K562 (cell line): ENCODE measurements around the gene PRMT5. TPM values are rescaled to one million over a fixed set of nuclear protein-coding genes. Genes with fewer than 3 reads are reported as not detected.
A peak's percentile ranks its signal among the peaks of the same experiment; 100 is the strongest.

Experiments
- BACH1 ChIP-seq: fragments of 200-800 bp; sonication (Bioruptor generic); IDR thresholded peaks from 2 replicates; pipeline ENCODE4 v1.6.1; 2016; ENCODE audit warnings: missing genetic modification characterization, missing compliant biosample characterization
- CREB1 ChIP-seq, 2 experiments: sonication (generic) in 1 of 2; formaldehyde crosslinking in 1 of 2; IDR thresholded peaks; 2 replicates each; pipeline versions ENCODE4 v1.6.1 to v1.8.0; 2012 to 2022; ENCODE audit warnings: inconsistent platforms in 1 of 2, mild to moderate bottlenecking in 1 of 2, missing genetic modification reagents in 1 of 2, moderate library complexity in 1 of 2
- HMGN3 ChIP-seq: IDR thresholded peaks from 2 replicates; pipeline ENCODE4 v1.6.1; 2011; ENCODE audit warnings: borderline replicate concordance, low read depth, mild to moderate bottlenecking, mixed read lengths, low read length; ENCODE audit not compliant: insufficient read length; ENCODE audit errors: extremely low read depth
- KLF6 ChIP-seq: fragments of 250-450 bp; sonication (Bioruptor Pico); IDR thresholded peaks from 2 replicates; pipeline ENCODE4 v1.4.0; 2020; ENCODE audit warnings: mild to moderate bottlenecking, moderate library complexity, borderline replicate concordance
- MED1 ChIP-seq: sonication (generic); formaldehyde crosslinking; IDR thresholded peaks from 2 replicates; pipeline ENCODE4 v1.8.1; 2023; ENCODE audit warnings: missing genetic modification reagents, borderline replicate concordance
- MEF2D ChIP-seq: conservative IDR thresholded peaks from 2 replicates; pipeline ENCODE4 v1.6.1; 2016; ENCODE audit warnings: low read depth, missing genetic modification characterization, missing compliant biosample characterization
- NRF1 ChIP-seq, 2 experiments: fragments of 450-650 bp; IDR thresholded peaks in 1 of 2; conservative IDR thresholded peaks in 1 of 2; 2 replicates each; pipeline ENCODE4 v1.6.1; 2014; ENCODE audit warnings: mild to moderate bottlenecking in 2 of 2
- RNF219 ChIP-seq: fragments of 250-450 bp; sonication (Bioruptor Pico); IDR thresholded peaks from 2 replicates; pipeline ENCODE4 v1.5.0; 2022; ENCODE audit warnings: mild to moderate bottlenecking
- RUNX1 ChIP-seq: sonication (generic); IDR thresholded peaks from 2 replicates; pipeline ENCODE4 v1.6.1; 2016; ENCODE audit warnings: antibody characterized with exemption, low read depth
- ZNF699 ChIP-seq: fragments of 250-450 bp; sonication (Bioruptor Pico); IDR thresholded peaks from 2 replicates; pipeline ENCODE4 v1.8.0; 2021; ENCODE audit warnings: mild to moderate bottlenecking, moderate library complexity; ENCODE audit not compliant: insufficient replicate concordance
- polyA plus RNA-seq, 8 experiments: library from polyadenylated mRNA; depleted of rRNA in 4 of 8; stranded (reverse) in 5 of 8; unstranded in 3 of 8; fragments of >200 nt; fragmentation: Nextera tagmentation in 2 of 8; fragmentation: Illumina TruSeq in 1 of 8; extraction: Ambion mirVana in 2 of 8; extraction: Trizol in 1 of 8; gene quantifications; 2 replicates each; pipeline versions ENCODE4 v1.2.1 to v1.2.3, GENCODE V29; 2011 to 2014; ENCODE audit warnings: inconsistent platforms in 1 of 8, missing spikeins in 1 of 8
- total RNA-seq, 7 experiments: library from RNA; depleted of rRNA in 6 of 7; stranded (reverse); fragments of >200 nt in 6 of 7; fragmentation: Illumina TruSeq in 2 of 7; extraction: Trizol in 2 of 7; gene quantifications; 2 replicates each; pipeline versions ENCODE4 v1.2.1 to v1.2.3, GENCODE V29; 2011 to 2021; ENCODE audit warnings: low replicate concordance in 1 of 7
- TF ChIP-seq, protein P1 (sequence below): fragments of 250-450 bp; sonication (Bioruptor Pico); IDR thresholded peaks from 2 replicates; pipeline ENCODE4 v1.5.0; 2021; ENCODE audit warnings: mild to moderate bottlenecking, borderline replicate concordance
- TF ChIP-seq, protein P2 (sequence below): fragments of 250-450 bp; sonication (Bioruptor Pico); IDR thresholded peaks from 2 replicates; pipeline ENCODE4 v1.4.0; 2020

The PRMT5 gene
- total and polyA plus RNA-seq, 9 of the 15 experiments (the other 6 are each of a cell fraction or from before 2014, with no cell fraction given) = 114 to 552 (median 222) TPM

DNA sequence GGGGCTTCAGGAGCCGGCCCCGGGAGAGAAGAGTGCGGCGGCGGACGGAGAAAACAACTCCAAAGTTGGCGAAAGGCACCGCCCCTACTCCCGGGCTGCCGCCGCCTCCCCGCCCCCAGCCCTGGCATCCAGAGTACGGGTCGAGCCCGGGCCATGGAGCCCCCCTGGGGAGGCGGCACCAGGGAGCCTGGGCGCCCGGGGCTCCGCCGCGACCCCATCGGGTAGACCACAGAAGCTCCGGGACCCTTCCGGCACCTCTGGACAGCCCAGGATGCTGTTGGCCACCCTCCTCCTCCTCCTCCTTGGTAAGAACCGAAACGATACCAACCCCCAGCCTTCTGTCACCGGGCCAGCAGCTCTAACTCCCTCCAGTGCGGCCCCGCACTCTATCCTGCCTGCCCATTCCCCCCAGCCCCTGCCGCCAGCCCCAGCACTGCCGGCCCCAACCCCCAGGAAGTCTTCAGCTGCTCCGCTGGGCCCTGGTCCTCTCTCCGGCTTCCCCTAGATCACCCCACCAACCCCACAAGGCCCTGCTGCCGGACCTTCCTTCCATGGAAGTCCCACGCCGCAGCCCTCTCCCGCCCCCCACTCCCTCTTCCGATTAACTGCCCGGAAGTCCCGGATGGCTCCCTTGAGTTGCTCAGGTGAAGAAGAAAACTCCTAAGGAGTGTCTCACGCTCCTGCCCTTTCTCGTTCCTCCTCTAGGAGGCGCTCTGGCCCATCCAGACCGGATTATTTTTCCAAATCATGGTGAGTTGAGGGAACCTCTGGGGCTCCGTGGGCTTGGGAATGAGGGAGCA lies 56.9 kb downstream of the PRMT5 start (continued):
- TF ChIP-seq RNF219 (CRISPR knock-in tag) = no peak
- TF ChIP-seq BACH1 (tag) = no peak
- no peak; the same call in 1 of the 2 replicates for TF ChIP-seq RUNX1
- TF ChIP-seq NRF1 (conservative IDR thresholded peaks at IDR 0.05 in 1 of 2, IDR thresholded peaks at IDR 0.05 in 1 of 2) = peak; percentile 82 to 85
- TF ChIP-seq CREB1 (IDR thresholded peaks at IDR 0.05) = no peak
- TF ChIP-seq CREB1 (CRISPR knock-in tag; IDR thresholded peaks at IDR 0.05) = peak; percentile 12; the same call in 1 of the 2 replicates
- no peak for TF ChIP-seq HMGN3
- TF ChIP-seq KLF6 (CRISPR knock-in tag) = no peak
- TF ChIP-seq MEF2D (tag) = no peak
- no peak for TF ChIP-seq ZNF699 (CRISPR knock-in tag)
- no peak for TF ChIP-seq MED1 (CRISPR knock-in tag)
- TF ChIP-seq, protein P1, sequence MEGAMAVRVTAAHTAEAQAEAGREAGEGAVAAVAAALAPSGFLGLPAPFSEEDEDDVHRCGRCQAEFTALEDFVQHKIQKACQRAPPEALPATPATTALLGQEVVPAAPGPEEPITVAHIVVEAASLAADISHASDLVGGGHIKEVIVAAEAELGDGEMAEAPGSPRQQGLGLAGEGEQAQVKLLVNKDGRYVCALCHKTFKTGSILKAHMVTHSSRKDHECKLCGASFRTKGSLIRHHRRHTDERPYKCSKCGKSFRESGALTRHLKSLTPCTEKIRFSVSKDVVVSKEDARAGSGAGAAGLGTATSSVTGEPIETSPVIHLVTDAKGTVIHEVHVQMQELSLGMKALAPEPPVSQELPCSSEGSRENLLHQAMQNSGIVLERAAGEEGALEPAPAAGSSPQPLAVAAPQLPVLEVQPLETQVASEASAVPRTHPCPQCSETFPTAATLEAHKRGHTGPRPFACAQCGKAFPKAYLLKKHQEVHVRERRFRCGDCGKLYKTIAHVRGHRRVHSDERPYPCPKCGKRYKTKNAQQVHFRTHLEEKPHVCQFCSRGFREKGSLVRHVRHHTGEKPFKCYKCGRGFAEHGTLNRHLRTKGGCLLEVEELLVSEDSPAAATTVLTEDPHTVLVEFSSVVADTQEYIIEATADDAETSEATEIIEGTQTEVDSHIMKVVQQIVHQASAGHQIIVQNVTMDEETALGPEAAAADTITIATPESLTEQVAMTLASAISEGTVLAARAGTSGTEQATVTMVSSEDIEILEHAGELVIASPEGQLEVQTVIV (CRISPR knock-in tag) = no peak
- TF ChIP-seq, protein P2, sequence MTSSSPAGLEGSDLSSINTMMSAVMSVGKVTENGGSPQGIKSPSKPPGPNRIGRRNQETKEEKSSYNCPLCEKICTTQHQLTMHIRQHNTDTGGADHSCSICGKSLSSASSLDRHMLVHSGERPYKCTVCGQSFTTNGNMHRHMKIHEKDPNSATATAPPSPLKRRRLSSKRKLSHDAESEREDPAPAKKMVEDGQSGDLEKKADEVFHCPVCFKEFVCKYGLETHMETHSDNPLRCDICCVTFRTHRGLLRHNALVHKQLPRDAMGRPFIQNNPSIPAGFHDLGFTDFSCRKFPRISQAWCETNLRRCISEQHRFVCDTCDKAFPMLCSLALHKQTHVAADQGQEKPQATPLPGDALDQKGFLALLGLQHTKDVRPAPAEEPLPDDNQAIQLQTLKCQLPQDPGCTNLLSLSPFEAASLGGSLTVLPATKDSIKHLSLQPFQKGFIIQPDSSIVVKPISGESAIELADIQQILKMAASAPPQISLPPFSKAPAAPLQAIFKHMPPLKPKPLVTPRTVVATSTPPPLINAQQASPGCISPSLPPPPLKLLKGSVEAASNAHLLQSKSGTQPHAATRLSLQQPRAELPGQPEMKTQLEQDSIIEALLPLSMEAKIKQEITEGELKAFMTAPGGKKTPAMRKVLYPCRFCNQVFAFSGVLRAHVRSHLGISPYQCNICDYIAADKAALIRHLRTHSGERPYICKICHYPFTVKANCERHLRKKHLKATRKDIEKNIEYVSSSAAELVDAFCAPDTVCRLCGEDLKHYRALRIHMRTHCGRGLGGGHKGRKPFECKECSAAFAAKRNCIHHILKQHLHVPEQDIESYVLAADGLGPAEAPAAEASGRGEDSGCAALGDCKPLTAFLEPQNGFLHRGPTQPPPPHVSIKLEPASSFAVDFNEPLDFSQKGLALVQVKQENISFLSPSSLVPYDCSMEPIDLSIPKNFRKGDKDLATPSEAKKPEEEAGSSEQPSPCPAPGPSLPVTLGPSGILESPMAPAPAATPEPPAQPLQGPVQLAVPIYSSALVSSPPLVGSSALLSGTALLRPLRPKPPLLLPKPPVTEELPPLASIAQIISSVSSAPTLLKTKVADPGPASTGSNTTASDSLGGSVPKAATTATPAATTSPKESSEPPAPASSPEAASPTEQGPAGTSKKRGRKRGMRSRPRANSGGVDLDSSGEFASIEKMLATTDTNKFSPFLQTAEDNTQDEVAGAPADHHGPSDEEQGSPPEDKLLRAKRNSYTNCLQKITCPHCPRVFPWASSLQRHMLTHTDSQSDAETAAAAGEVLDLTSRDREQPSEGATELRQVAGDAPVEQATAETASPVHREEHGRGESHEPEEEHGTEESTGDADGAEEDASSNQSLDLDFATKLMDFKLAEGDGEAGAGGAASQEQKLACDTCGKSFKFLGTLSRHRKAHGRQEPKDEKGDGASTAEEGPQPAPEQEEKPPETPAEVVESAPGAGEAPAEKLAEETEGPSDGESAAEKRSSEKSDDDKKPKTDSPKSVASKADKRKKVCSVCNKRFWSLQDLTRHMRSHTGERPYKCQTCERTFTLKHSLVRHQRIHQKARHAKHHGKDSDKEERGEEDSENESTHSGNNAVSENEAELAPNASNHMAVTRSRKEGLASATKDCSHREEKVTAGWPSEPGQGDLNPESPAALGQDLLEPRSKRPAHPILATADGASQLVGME (CRISPR knock-in tag) = 0 out of 2 replicates have a peak, but pooled peaks have one; percentile 8
